ENCODE measurements around the gene RTN4R. TPM values are rescaled to one million over a fixed set of nuclear protein-coding genes. Genes with fewer than 3 reads are reported as not detected.

Gene RTN4R
- total RNA-seq, 1 experiment from 2014 or later, result 19.0 TPM

- no peak for TF ChIP-seq CTCF (IDR thresholded peaks at IDR 0.05 in 2 of 3, conservative IDR thresholded peaks at IDR 0.05 in 1 of 3; ENCODE audit: borderline replicate concordance in 1 of 3, insufficient read depth in 1 of 3, low read depth in 2 of 3, low read length in 2 of 3)
- no peak for TF ChIP-seq CEBPB (IDR thresholded peaks at IDR 0.05; ENCODE audit: low read depth)
- no peak for TF ChIP-seq ELF1 (IDR thresholded peaks at IDR 0.05; ENCODE audit: borderline replicate concordance, low read depth)
- TF ChIP-seq MAX (IDR thresholded peaks at IDR 0.05), result no peak
- TF ChIP-seq ZFX (IDR thresholded peaks at IDR 0.05), result no peak
- TF ChIP-seq SRF (IDR thresholded peaks at IDR 0.05; ENCODE audit: low read depth), result no peak
- no peak for TF ChIP-seq JUND (IDR thresholded peaks at IDR 0.05)
- no peak for TF ChIP-seq SP1 (IDR thresholded peaks at IDR 0.05; ENCODE audit: low read depth)
- no peak for TF ChIP-seq EZH2 (IDR thresholded peaks at IDR 0.05)
Measured at GRCh38 chr22:20217563-20217962, 50.6 kb downstream of the RTN4R start (continued).

GRCh38 chr22:20216863-20217499, 51.1 kb downstream of the RTN4R start:
- H3K4me3 ChIP-seq (replicated peaks in 1 of 2; ENCODE audit: low read depth in 1 of 2, low read length in 2 of 2), result no peak overlapping the region
- H3K9me3 ChIP-seq (ENCODE audit: control insufficient read depth in 1 of 2, insufficient read depth in 1 of 2, low read depth in 1 of 2, low read length in 2 of 2), result peaks cover 0 to 5% of the 10 kb centered on the region in 2 experiments; a peak in 1 of 4 replicates
- no peaks in the 10 kb centered on the region for H4K20me1 ChIP-seq (ENCODE audit: insufficient read depth)
- H3K4me2 ChIP-seq (ENCODE audit: low read length), result no peak overlapping the region
- ChIA-PET RAD21 (ENCODE audit: low non-redundant PET in 1 of 2, low total read pairs in 2 of 2, uncharacterized antibody in 2 of 2, unreplicated experiment in 2 of 2) (no interaction called here), POLR2A (no interaction called here), CTCF (no interaction called here)
- no TSS peak for BruUV-seq (replicated peaks)
- no peak overlapping the region for H2AFZ ChIP-seq (ENCODE audit: low read depth, low read length, poor library complexity, severe bottlenecking)
- H3K9me2 ChIP-seq (ENCODE audit: insufficient read depth), result no peaks in the 10 kb centered on the region
- DNase-seq (ENCODE audit: low read depth, low spot score) (no peak), ATAC-seq (no peak)
- no peak for TF ChIP-seq TCF7L2 (IDR thresholded peaks at IDR 0.05; ENCODE audit: borderline replicate concordance, extremely low read depth, insufficient read depth, insufficient read length)
- TF ChIP-seq EZH2 (IDR thresholded peaks at IDR 0.05), result no peak
- no peak for TF ChIP-seq CEBPB (IDR thresholded peaks at IDR 0.05; ENCODE audit: low read depth)
- no peak for TF ChIP-seq MAX (IDR thresholded peaks at IDR 0.05)
- TF ChIP-seq FOSL1 (IDR thresholded peaks at IDR 0.05; ENCODE audit: low read depth), result no peak
- no peak for TF ChIP-seq POLR2AphosphoS5 (IDR thresholded peaks at IDR 0.05; ENCODE audit: low read depth, low read length)
- TF ChIP-seq ZFX (IDR thresholded peaks at IDR 0.05), result no peak
- TF ChIP-seq REST (IDR thresholded peaks at IDR 0.05; ENCODE audit: low read depth), result no peak
- no peak for TF ChIP-seq ZBTB33 (IDR thresholded peaks at IDR 0.05; ENCODE audit: extremely low read depth, insufficient replicate concordance, low read length)
- TF ChIP-seq JUND (IDR thresholded peaks at IDR 0.05), result no peak
- no peak for TF ChIP-seq YY1 (IDR thresholded peaks at IDR 0.05; ENCODE audit: extremely low read depth, insufficient replicate concordance, low read depth, low read length)
- H3K4me1 ChIP-seq (ENCODE audit: control insufficient read depth in 1 of 2, insufficient read depth in 2 of 2, low read length in 2 of 2), result peaks cover 6 to 10% of the 10 kb centered on the region in 2 experiments
- no peak overlapping the region for H3K27ac ChIP-seq (ENCODE audit: low read depth, low read length)
- no peaks in the 10 kb centered on the region for H3K27me3 ChIP-seq (ENCODE audit: insufficient read depth, low read length)
- intact Hi-C loops (cut with micrococcal nuclease), result no loop called here
- no peaks in the 10 kb centered on the region for H3K36me3 ChIP-seq (ENCODE audit: control insufficient read depth in 1 of 2, insufficient read depth in 2 of 2, low read length in 2 of 2)
- no peaks in the 10 kb centered on the region for H3K79me2 ChIP-seq (ENCODE audit: insufficient read depth, low read length)
- no peak overlapping the region for H3K9ac ChIP-seq (ENCODE audit: low read length)

All from HCT116 (cell line).